ENCODE measurements around the gene OPCML. TPM values are rescaled to one million over a fixed set of nuclear protein-coding genes. Genes with fewer than 3 reads are reported as not detected.

The OPCML gene
- total RNA-seq, 1 donor from 2014 or later: 1.2 TPM

GRCh38 chr11:132907651-132908413 is 624.5 kb downstream of the OPCML start:
- Mint-ChIP-seq H3K9me3 (peaks cover 2% of the 10 kb centered on the region), H3K4me1 (peaks cover 31% of the 10 kb centered on the region), H3K27ac (ENCODE audit: unreplicated experiment) (no peak overlapping the region), H3K4me3 (no peak overlapping the region), H3K36me3 (ENCODE audit: low read depth) (no peaks in the 10 kb centered on the region), H3K27me3 (ENCODE audit: low read depth) (no peaks in the 10 kb centered on the region)
- no peak for DNase-seq (ENCODE audit: low read depth, low spot score)
- no peak for TF ChIP-seq CTCF (conservative IDR thresholded peaks at IDR 0.05)

GRCh38 chr11:132904607-132905006 is 627.7 kb downstream of the OPCML start:
- H3K4me1 Mint-ChIP-seq: peaks cover 14% of the 10 kb centered on the region
- TF ChIP-seq CTCF (conservative IDR thresholded peaks at IDR 0.05): no peak
- DNase-seq (ENCODE audit: low read depth, low spot score): no peak
- no peak overlapping the region for H3K4me3 Mint-ChIP-seq
- H3K27me3 Mint-ChIP-seq (ENCODE audit: low read depth): no peaks in the 10 kb centered on the region
- H3K27ac Mint-ChIP-seq (ENCODE audit: unreplicated experiment): no peak overlapping the region
- peaks cover 2% of the 10 kb centered on the region for H3K9me3 Mint-ChIP-seq
- no peaks in the 10 kb centered on the region for H3K36me3 Mint-ChIP-seq (ENCODE audit: low read depth)

GRCh38 chr11:132904091-132904490 is 628.2 kb downstream of the OPCML start:
- no peaks in the 10 kb centered on the region for H3K27me3 Mint-ChIP-seq (ENCODE audit: low read depth)
- no peak for DNase-seq (ENCODE audit: low read depth, low spot score)
- H3K27ac Mint-ChIP-seq (ENCODE audit: unreplicated experiment): no peak overlapping the region
- TF ChIP-seq CTCF (conservative IDR thresholded peaks at IDR 0.05): no peak
- H3K9me3 Mint-ChIP-seq: peaks cover 2% of the 10 kb centered on the region
- H3K4me1 Mint-ChIP-seq: peaks cover 13% of the 10 kb centered on the region
- H3K4me3 Mint-ChIP-seq: no peak overlapping the region
- H3K36me3 Mint-ChIP-seq (ENCODE audit: low read depth): no peaks in the 10 kb centered on the region

GRCh38 chr11:132901638-132902471 is 630.4 kb downstream of the OPCML start:
- no peak for DNase-seq (ENCODE audit: low read depth, low spot score)
- Mint-ChIP-seq H3K4me1 (peaks cover 15% of the 10 kb centered on the region), H3K36me3 (ENCODE audit: low read depth) (no peaks in the 10 kb centered on the region), H3K27ac (ENCODE audit: unreplicated experiment) (no peak overlapping the region), H3K27me3 (ENCODE audit: low read depth) (no peaks in the 10 kb centered on the region), H3K4me3 (no peak overlapping the region), H3K9me3 (peaks cover 5% of the 10 kb centered on the region)
- no peak for TF ChIP-seq CTCF (conservative IDR thresholded peaks at IDR 0.05)

GRCh38 chr11:132898676-132899075 is 633.6 kb downstream of the OPCML start:
- no peak overlapping the region for H3K4me3 Mint-ChIP-seq
- TF ChIP-seq CTCF (conservative IDR thresholded peaks at IDR 0.05): no peak
- peaks cover 4% of the 10 kb centered on the region for H3K9me3 Mint-ChIP-seq
- no peaks in the 10 kb centered on the region for H3K27me3 Mint-ChIP-seq (ENCODE audit: low read depth)
- peaks cover 9% of the 10 kb centered on the region for H3K4me1 Mint-ChIP-seq
- no peak overlapping the region for H3K27ac Mint-ChIP-seq (ENCODE audit: unreplicated experiment)
- H3K36me3 Mint-ChIP-seq (ENCODE audit: low read depth): no peaks in the 10 kb centered on the region
- no peak for DNase-seq (ENCODE audit: low read depth, low spot score)

Data from neural crest cell (in vitro differentiated cells).